HG03060 (cell line): Measurements from ENCODE around the gene CFAP161.
"Not testable (repeated sequence)": the region's sequence is repeated elsewhere in the genome, so short reads cannot be mapped to it uniquely, and the experiment has no call there.

ENCODE experiments used
- ATAC-seq: cut with Tn5 transposase; IDR thresholded peaks from one replicate; pipeline ENCODE4 v1.9.1; 2021; ENCODE audit warnings: low read depth, moderate number of reproducible peaks; ENCODE audit not compliant: unreplicated experiment

CFAP161 gene

DNA sequence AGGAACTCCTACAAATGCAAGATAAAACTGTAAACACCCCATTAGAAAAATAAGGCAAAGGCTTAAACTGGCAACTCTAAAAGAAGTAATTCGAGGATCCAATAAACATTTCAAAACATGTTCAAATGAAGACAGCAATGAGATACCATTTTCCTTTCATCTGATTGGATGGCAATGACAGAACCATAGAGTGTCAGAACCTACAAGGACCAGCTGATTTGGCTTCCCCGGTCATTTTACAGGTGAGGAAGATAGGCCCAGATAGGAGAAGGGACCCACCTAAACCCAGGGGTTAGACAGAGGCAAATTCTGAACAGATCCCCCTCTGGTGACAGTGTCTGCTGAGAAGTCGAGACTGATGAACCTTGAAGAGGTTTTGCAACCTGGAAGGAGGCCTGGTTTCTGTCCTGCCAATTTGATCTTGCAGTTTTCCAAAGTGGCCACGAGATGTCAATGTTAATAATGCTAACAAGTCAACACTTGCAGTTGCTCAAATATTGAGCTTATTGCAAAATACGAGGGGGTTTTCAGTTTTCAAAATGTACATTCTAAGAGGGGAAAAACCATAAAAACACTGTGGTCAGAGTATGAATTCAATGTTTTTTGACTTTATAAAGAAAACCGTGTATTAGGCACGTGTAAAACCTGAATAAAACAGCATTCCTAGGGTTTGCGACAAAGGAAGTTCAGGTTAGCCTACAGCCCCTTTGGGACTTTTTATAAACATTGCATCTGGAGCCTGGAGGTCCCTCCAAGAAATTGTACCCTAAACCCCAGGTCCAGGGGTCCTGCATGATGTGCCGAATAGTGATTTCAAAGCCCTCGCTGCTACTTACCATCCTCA, 21.5 kb downstream of the CFAP161 start:
- ATAC-seq: no peak

DNA sequence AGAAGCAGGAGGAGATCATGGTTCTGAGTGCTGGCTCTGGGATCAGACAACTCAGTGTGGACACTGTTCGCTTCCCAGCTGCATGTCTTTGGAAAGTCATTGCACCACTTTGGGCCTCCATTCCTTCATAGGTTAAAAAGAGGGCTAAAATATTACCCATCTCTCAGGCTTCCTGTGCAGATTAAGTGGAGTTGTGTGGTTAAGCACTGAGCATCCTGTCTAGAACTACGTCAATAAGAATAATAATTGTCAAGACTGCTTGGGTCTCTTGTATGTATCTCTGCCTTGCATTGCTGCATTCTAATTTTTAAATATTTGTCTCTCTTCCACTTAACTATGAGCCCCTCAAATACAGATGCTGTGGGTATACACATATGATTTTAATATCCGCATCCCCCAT, 22.3 kb downstream of the CFAP161 start:
- ATAC-seq: no peak

DNA sequence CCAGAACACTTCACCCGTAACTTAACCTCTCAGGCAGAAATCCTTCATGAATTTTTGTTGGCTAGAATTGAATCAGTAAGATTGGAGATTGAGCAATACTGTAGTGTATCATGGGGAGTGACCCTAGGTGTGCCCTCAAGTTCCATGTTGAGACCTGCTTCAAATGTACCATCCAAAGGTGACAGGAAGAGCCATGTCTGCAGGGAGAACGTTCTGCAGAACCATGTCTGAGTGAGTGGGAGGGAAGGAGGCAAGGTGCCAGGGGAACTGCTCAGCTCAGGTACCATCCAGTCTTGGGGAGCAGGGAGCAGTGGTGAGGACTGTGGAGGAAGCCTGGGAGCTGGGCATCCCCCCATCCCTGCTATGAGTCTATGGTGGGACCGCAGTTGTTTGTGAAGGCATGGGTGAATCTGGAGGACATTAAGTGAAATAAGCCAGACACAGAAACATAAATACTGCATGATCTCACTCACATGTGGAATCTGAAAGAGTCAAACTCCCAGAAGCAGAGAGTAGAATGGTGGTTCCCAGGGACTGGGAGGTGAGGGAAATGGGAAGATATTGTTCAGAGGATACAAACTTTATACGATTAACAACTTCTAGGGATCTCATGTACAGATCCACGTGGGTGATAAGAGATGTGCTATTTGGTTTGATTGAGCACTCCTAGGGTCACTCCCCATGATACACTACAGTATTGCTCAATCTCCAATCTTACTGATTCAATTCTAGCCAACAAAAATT, 23.3 kb downstream of the CFAP161 start:
- no peak for ATAC-seq

DNA sequence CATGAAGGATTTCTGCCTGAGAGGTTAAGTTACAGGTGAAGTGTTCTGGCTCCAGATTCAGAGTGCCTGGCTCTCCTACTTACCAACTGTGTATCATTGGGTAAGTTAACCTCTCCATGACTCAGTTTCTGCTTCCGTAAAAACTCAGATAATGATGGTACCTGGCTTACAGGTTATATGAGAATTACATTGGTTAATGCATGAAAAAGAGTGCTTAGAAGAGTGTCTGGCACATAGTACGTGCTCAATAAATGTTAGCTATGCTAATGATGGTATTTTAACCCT, 23.8 kb downstream of the CFAP161 start:
- no peak for ATAC-seq

DNA sequence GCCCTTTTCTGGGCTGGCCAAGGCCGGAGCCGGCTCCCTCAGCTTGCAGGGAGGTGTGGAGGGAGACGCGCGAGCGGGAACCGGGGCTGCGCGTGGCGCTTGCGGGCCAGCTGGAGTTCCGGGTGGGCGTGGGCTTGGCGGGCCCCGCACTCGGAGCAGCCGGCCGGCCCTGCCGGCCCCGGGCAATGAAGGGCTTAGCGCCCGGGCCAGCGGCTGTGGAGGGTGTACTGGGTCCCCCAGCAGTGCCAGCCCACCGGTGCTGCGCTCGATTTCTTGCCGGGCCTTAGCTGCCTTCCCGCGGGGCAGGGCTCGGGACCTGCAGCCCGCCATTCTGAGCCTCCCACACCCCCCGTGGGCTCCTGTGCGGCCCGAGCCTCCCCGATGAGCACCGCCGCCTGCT, 24.5 kb downstream of the CFAP161 start:
- ATAC-seq: not testable (repeated sequence)

DNA sequence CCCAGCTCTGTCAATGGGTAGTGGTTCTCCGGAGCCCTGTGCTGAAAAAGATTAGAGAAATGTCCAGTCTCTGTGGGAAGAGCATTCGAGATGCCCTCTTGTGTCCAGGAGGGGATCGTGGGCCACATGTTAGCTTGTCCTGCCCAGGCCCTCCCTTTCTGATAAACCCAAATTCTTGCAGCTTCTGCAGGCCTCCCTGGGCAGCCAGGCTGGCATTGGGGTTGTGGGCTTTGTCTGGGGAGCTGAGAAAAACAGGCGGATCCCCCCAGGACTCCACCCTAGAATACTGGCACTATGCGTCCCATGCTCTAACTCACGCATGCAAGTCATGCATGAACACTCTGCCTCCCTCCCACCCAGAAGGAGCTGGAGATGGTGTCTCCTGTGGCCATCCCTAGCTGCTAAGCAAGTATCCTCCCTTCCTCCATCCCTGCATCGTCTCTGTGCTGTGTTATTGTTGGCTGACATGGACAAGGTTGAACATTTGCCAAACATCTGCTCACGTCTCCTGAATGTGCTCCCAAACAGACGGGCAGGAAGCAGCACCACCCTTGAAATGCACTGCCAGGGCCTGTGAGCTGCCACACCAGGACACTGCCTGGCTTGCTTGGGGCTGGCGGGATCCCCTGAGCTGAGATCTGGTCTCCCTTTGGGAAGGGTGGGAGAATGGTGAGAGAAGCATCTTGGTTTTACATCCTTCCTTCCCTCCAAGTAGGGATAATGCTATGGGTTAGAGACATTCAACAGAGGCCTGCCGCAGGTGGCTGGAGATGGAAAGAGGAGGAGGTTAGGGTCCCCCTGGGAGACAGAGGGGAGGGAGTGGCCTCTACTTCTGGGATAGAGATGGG, 26.5 kb downstream of the CFAP161 start:
- ATAC-seq: no peak

DNA sequence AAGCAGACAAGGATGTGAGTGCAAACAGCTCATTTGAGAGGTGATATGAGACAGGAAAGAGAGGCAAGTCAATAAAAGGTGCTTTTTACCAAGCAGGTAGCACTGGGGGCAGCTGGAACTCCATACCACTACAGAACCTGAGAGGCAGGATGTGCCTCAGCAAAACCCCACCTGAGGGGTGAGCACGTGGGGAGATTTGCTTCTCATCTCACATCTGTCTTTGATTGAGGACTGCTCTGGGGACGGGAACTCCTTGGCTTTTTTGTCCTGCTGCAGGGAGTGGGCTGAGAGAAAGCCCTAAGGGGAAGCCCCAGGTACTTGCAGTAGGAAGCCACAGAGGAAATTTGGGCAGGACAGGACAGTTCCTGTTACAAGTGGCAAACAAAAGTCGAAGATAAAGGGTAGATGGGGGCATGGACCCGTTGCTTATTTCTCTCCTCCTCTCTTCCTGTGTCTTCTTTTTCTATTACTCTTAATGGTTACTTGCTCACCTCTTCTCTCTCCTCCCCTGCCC, 27.1 kb downstream of the CFAP161 start:
- no peak for ATAC-seq

DNA sequence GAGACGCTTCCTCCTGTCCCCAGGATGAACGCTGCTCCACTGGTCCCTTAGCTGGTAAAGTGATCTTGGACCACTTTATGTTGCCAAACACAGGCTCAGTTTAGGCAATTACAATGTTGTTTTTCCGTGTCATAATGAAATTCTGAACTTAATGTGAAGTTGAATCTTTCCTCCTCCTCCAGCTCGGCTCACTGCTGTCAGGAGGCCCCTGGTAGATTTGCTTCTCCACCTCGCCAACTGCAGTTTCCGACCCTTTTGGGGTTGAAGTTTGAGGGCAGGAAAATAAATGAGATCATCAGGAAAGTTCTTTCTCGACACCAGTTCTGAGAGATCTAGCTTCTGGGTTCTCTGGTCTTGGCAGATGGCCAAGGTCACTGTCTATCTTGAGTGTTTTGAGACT, 27.8 kb downstream of the CFAP161 start:
- no peak for ATAC-seq

DNA sequence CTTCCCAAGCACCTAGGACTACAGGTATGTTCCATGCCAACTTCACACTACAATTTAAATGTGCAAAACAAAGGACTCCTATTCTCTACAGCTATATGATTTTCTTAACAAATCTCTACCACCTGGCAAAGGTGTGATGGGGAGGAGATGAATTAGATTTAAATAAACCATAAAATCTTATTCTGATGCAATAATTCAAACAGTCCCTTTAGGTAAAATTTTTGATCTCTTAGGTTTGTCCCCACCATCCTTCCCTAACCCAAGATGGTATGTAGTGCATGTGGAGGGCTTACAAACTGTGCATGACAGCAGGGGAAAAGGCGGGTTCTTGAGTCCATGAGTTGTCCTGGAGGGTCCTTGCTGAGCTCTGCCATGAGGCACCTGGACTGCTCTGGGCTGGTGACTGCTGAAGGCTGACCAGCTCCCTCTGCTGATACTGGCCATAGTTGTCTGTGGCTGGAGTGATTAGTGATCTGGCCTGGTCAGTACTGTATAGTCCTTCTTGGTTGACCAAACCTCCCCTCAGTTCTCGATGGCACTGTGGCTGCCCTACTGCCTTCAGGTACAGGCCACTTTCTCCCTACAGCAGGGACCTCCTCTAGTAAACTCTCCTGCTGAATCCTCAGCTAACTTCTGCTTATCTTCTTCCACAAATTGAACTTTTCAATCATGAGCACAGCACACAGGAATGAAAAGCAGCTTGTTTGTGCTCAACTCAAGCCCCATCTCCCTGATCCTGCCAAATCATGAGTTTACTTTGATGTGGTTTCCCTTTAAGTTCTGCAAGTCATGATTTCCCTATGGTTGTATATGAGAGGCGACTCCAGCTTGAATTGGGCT, 30.1 kb downstream of the CFAP161 start:
- ATAC-seq: no peak

DNA sequence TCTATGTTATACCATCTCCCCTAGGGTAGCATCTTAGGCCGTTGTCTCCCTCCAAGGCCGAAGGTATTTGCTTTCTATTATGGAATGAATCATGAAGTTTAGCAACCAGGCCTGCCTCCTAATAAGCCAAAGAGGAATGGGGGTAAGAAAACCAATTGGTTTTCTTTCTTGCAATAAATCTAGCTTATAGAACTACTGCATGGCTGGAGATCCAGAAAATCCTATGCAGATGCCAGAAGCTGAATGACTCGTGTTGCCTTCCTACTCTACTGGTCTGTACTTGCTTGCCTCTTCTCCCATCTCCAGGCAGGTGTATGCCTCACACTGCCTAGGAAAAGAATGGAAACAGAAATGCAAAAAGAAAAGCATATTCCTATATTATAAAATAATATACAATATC, 31.5 kb downstream of the CFAP161 start:
- no peak for ATAC-seq

DNA sequence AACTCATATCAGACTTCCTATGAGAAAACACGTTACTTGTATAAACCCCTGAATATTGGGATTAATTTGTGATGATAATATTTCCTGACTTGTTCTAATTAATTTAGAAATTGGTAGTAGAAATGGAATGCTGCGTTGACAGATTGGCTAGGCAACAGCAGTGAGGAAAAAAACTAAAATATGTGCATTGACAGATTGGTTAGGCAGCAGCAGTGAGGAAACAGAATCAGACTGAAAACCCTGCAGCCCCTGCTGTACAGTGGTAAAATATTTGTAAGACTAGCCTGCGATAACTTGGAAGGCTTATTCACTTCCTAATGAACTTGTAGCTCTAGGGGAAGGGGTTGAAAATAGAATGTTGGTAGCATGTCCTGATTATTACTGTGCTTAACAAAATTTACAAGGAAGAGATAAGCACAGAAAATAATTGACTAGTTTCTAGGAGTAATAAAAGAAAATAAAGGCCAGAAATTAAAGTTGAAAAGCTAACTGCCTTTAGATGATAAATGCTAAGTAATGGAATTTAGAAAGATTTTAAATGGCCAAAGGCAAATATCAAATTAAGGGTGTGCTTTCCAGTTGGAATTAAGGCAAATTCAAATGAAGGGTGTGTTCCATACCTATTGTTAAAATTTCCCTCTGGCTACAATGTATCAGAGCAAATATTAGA, 32.7 kb downstream of the CFAP161 start:
- ATAC-seq: no peak

DNA sequence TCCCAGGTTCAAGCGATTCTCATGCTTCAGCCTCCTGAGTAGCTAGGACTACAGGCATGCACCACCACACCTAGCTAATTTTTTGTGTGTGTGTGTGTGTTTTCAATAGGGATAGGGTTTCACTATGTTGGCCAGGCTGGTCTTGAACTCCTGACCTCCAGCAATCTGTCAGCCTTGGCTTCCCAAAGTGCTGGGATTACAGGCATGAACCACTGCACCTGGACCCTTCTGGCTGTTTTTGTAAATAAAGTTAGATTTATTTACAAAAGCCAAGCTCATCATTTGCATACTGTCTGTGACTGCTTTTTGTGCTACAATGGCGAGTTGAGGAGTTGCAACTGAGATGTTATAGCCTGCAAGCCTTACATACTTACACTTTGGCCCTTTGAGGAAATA, 34.1 kb downstream of the CFAP161 start:
- no peak for ATAC-seq

DNA sequence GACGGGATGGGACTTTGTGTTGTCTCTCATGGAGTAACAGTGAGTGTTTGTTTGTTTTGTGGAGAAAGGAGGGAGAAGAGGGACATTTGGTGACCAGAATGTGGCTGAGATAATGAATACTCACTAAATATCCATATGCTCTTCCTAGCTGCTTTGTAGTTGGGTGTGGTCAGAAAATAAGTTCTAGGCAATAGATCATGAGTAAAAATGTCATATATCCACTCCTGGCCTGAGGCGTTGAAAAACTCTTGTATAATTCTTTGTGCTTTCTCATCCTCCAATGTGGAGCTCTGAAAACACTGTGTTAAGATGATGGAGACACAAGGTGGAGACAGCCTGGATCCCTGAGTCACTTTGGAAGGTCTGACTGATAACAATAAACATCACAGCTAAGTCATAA, 34.6 kb downstream of the CFAP161 start:
- ATAC-seq: no peak

DNA sequence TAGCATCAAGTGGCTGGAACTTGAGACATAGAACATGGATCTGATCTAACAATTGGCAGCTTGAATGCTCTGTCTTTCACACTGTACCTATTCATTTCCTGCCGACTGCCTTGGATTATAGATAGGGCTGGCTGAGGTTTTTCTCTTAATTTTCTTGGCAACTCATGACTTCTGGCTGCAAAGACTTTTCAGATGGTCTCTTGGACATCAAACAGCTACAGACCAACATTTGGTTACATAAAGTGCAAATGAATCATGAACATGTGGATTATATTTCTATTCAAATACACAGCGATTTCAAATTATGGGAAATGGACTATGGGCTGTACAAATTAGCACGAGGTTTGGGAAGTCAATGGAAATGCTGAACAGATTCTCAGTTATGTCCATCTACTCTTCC, 36.4 kb downstream of the CFAP161 start:
- ATAC-seq: no peak

DNA sequence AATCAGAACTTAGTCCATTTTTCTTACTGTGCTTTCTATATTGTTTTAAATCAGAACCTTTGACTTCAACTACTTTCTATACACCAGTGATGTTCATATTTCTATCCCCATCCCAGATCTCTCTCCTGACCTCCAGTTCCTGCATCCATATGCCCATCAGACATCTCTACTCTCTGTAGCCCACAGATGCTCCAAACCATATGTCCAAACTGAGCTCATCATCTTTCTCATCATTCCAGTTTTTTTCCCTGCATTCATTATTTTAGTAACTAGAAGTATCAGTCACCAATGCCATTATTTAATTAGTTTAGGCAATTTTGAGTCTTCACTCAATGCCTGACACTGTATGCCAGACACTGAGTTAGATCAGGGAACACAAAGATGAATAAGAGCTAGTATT, 37.2 kb downstream of the CFAP161 start:
- ATAC-seq: no peak

DNA sequence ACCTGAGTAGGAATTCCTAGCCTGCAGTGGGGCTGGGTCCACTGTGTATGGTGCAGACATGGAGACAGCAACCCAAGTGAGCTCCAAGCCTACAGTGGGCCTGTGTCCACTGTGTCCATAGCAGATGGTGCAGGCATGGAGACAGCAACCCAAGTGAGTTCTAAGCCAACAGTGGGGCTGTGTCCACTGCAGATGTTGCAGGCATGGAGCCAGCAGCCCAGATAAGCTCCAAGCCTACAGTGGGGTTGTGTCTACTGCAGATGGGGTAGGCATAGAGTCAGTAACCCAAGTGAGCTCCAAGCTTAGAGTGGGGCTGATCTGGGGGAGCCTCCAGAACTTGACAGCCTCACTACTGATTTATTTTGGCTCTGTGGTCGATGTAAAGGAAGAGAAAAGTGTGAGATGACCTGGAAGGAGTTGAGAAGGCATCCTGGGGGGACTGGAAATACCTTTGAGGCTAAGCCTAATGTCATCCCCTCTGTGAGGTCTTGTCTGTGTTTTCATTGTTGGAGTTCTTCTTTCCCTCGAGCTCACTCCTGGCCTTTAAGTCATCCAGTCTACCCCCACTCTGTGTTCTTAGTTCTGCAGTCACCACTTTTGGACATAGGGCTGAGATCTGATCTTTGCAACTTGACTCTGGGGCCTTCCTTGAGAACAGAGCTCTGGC, 40.2 kb downstream of the CFAP161 start:
- no peak for ATAC-seq

DNA sequence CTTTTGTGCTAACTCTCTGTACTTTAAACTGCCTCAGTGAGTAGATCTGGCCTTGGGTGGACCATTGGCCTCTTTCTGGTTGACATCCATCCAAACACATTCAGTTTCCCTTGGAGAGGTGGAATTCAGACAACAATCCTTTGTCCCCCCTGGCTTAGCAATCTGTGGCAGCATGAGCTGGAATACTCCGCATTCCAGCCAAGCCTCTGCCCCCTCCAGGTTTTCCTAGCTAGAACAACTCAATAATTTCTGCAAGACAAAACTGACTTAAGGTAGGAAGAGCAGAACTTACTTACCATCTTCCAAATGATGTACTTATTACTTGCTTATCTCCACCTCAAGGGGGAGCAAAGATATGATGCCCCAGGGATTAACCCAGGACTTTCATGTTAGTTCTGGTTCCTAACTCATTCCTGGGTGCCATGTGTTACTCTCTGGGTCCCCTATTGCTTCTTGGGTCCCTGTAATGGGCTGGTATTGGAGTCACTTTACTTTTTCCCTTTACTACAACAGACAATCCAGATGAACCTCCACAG, 40.8 kb downstream of the CFAP161 start:
- no peak for ATAC-seq

DNA sequence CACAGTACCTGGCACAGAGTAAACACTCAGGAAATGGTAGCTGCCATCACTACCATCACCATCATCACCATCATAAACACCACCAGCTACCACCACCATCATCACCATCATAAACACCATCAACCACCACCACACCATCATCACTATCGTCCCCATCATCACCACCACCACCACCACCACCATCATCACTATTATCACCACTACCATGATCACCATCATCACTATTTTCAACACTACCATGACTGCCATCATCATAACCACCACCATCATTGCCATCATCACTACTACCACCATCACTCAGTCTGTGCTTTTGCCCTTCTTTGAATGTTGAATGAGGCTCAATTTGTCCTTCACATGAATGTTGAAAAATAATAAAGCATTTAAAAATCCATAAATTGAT, 41.4 kb downstream of the CFAP161 start:
- ATAC-seq: no peak
